Progenitor cell of endocrine pancreas (in vitro differentiated cells): ENCODE data around the gene TOM1L2. TPM values are rescaled to one million over a fixed set of nuclear protein-coding genes. Genes with fewer than 3 reads are reported as not detected.

Experiments used
- DNase-seq: peaks from one replicate; pipeline ENCODE4 v3.0.0; 2021; ENCODE audit warnings: low spot score; ENCODE audit not compliant: unreplicated experiment
- H3K27ac Mint-ChIP-seq: 2 replicates; pipeline ENCODE4 v1.8.0; 2021; ENCODE audit warnings: mild to moderate bottlenecking, moderate library complexity, mixed read lengths
- H3K27me3 Mint-ChIP-seq: 2 replicates; pipeline ENCODE4 v1.8.0; 2021; ENCODE audit warnings: mixed read lengths
- H3K36me3 Mint-ChIP-seq: 2 replicates; pipeline ENCODE4 v1.8.0; 2022; ENCODE audit warnings: mixed read lengths; ENCODE audit not compliant: insufficient read depth
- H3K4me1 Mint-ChIP-seq: 2 replicates; pipeline ENCODE4 v1.8.0; 2021; ENCODE audit warnings: low read depth, mixed read lengths
- H3K4me3 Mint-ChIP-seq: 2 replicates; pipeline ENCODE4 v1.8.0; 2021; ENCODE audit warnings: low read depth, mild to moderate bottlenecking, moderate library complexity, mixed read lengths
- H3K9me3 Mint-ChIP-seq: 2 replicates; pipeline ENCODE4 v1.8.0; 2021; ENCODE audit warnings: low read depth, mixed read lengths
- CTCF ChIP-seq: fragments of 200-600 bp; sonication (generic); IDR thresholded peaks from one replicate; pipeline ENCODE4 v1.5.0; 2021; ENCODE audit warnings: antibody characterized with exemption, mild to moderate bottlenecking; ENCODE audit not compliant: unreplicated experiment
- total RNA-seq: library from RNA; stranded (reverse); gene quantifications from 2 replicates; pipeline ENCODE4 v1.2.1, GENCODE V29; 2021

TOM1L2 gene
- total RNA-seq, 1 donor from 2014 or later = 29.4 TPM

DNA sequence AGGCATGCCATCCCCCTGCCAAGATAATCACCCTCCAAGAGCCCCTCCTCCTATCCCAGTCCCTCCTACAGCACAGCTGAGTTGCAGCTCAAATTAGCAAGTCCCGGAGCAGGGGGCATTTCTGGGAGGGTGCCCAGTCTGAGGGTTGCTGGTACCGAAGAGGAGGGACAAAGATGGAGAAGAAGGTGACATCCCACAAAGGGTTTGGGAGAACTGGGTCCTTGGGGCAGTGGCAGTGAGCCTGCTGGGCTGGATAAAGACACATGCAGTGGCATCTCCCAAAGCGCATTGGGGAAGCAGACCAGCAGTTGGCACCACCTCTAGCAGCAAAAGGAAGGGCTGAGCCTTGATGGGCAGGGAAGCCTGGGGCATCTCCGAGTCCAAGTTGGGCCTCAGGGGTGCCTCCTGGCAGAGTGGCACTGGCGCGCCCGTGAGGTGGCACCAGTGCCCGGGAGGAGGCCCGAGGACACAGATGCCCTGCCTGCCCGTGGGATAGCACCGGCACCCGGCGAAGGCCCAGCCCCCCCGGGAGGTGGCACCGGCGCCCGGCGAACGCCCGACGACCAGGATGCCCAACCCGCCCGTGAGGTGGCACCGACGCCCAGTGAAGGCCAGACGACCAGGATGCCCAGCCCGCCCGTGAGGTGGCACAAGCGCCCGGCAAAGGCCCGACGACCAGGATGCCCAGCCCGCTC lies 622 bp downstream of the TOM1L2 start:
- no peak for TF ChIP-seq CTCF
- Mint-ChIP-seq H3K27ac (peak overlapping the region; percentile 62), H3K36me3 (no peaks in the 10 kb centered on the region), H3K27me3 (no peaks in the 10 kb centered on the region), H3K4me3 (peak overlapping the region; percentile 75), H3K4me1 (peaks cover 18% of the 10 kb centered on the region), H3K9me3 (no peaks in the 10 kb centered on the region)
- no peak for DNase-seq

DNA sequence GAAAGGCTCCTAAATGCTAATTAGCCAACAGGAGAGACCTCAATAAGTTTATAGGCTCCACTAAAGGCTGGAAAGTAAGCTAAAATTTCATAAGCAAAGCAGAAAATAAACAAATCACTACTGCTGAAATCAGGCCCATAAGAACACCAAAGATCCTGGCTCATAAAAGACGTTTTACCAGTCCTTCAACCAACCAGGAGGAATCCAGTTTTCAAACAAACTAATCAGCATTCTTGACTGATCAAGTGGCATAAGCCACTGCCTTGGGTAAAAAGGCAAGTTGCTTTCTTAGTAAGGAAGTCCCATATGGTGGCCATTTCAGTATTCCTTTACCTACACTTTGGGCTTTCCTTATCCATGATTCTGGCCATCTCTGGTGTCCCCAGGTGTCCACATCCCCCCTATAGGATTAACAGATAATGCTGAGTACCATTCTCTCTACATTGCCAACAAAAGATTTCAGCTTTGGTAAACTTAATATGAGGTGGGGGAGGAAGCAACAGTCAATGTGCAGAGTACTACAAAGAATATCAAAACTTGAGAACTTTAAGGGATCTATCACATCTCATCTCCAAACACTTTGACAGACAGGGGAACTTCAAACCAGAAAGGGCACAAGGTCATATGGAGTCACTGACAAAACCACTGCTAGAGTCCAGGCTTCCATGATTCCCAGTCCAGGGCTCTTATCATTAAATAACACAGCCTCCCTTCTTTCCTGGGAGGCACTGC lies 1.3 kb downstream of the TOM1L2 start:
- Mint-ChIP-seq H3K4me3 (peak overlapping the region; percentile 75), H3K27me3 (no peaks in the 10 kb centered on the region), H3K4me1 (peaks cover 18% of the 10 kb centered on the region), H3K27ac (peak overlapping the region; percentile 62), H3K9me3 (no peaks in the 10 kb centered on the region), H3K36me3 (no peaks in the 10 kb centered on the region)
- no peak for DNase-seq
- no peak for TF ChIP-seq CTCF

GRCh38 chr17:17966399-17966798 lies 5.8 kb downstream of the TOM1L2 start:
- no peaks in the 10 kb centered on the region for H3K9me3 Mint-ChIP-seq
- H3K27me3 Mint-ChIP-seq = no peaks in the 10 kb centered on the region
- H3K4me1 Mint-ChIP-seq = peaks cover 10% of the 10 kb centered on the region
- no peaks in the 10 kb centered on the region for H3K36me3 Mint-ChIP-seq
- no peak overlapping the region for H3K27ac Mint-ChIP-seq
- no peak for TF ChIP-seq CTCF
- no peak for DNase-seq
- H3K4me3 Mint-ChIP-seq = no peak overlapping the region

DNA sequence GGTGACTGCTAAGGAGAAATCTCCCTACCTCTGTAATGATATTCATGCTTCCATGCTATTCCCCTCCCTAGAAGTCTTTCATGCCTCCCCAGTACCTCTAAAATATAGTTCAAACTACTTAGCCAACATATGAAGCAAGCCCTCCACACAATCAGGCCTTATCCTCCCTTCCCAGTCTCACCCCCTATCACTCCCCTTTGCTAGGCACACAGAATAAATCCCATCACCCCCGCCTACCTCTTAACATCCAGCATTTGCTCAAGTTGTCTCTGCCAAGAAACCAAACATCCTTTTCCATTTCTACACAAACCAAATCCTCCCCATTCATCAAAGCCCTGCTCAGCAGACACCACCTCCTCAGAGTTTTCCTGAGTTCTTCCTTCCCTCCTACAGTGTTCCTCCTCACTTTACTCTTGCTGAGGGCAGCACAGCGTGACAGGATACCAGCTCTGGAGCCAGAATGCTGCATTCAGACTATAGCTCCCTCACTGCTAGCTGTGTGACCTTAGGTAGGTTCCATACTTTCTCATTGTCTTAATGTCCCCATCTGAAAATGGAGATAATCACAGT lies 7.0 kb downstream of the TOM1L2 start:
- no peak for TF ChIP-seq CTCF
- H3K36me3 Mint-ChIP-seq = no peaks in the 10 kb centered on the region
- no peak overlapping the region for H3K4me3 Mint-ChIP-seq
- no peaks in the 10 kb centered on the region for H3K27me3 Mint-ChIP-seq
- no peaks in the 10 kb centered on the region for H3K9me3 Mint-ChIP-seq
- H3K27ac Mint-ChIP-seq = no peak overlapping the region
- peaks cover 2% of the 10 kb centered on the region for H3K4me1 Mint-ChIP-seq
- no peak for DNase-seq

DNA sequence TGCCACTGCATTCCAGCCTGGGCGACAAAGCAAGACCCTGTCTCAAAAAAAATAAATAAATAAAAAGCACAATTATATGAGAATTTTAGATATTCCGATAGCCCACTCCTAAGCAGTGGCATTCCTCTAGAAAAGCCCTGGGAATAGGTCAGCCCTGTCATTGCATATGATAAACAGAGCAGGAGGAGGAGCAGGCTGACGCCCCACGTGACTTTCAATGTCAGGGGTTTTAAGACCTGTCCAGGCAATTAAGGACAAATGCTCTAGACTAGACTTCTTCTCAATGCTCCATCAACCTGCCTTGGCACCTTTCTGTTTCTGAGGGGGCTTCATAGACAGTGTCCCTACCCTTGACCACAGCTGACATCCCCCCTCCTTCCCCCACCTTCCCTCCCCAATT lies 7.5 kb downstream of the TOM1L2 start:
- Mint-ChIP-seq H3K4me3 (no peak overlapping the region), H3K9me3 (no peaks in the 10 kb centered on the region), H3K36me3 (no peaks in the 10 kb centered on the region), H3K27me3 (no peaks in the 10 kb centered on the region), H3K27ac (no peak overlapping the region), H3K4me1 (peaks cover 6% of the 10 kb centered on the region)
- DNase-seq = no peak
- TF ChIP-seq CTCF = no peak
